Mononuclear cell (primary cell): ENCODE measurements around the gene USP10. TPM values are rescaled to one million over a fixed set of nuclear protein-coding genes. Genes with fewer than 3 reads are reported as not detected.
"Not testable (repeated sequence)": the region's sequence is repeated elsewhere in the genome, so short reads cannot be mapped to it uniquely, and the experiment has no call there.

Experiments used
- H3K27me3 ChIP-seq: 2 replicates; pipeline ENCODE4 v1.6.0; 2011; ENCODE audit warnings: low read length, control low read depth; ENCODE audit not compliant: insufficient read depth
- H3K4me1 ChIP-seq: 2 replicates; pipeline ENCODE4 v1.5.1; 2011; ENCODE audit warnings: mild to moderate bottlenecking, low read length, control low read depth; ENCODE audit not compliant: insufficient read depth
- H3K4me3 ChIP-seq: 2 replicates; pipeline ENCODE4 v1.5.1; 2011; ENCODE audit warnings: mild to moderate bottlenecking, low read length, moderate library complexity
- H3K9me3 ChIP-seq: 2 replicates; pipeline ENCODE4 v1.5.1; 2011; ENCODE audit warnings: low read depth, mild to moderate bottlenecking, control low read depth, low read length
- total RNA-seq: library from RNA; depleted of rRNA; stranded (reverse); fragments of >200 nt; gene quantifications from one replicate; pipeline ENCODE4 v1.2.3, GENCODE V29; 2012

USP10 gene
- total RNA-seq, 1 donor: 141 TPM

DNA sequence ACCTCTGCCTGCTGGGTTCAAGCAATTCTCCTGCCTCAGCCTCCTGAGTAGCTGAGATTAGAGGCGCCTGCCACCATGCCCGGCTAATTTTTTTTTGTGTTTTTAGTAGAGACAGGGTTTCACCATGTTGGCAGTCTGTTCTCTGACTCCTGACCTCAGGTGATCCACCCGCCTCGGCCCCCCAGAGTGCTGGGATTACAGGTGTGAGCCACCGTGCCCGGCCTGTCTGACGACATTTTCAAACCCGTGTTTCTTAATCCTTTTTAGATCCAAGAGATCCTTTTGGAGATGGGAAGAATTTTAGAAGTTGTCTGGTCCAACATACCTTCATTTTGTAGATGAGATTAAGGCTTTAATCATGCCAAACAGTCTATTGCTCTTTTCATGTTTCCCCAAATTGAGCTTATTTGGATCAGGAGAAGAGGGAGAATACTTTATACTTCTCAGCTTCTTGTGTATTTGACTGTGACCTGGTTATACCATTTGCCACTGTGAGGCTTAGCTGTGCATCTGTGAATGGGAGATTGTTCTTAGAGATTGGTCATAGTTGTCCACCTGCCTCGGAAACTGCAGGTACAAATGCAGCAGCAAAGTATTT is 25.8 kb downstream of the USP10 start:
- Histone ChIP-seq H3K4me1 (peaks cover 68% of the 10 kb centered on the region), H3K27me3 (no peaks in the 10 kb centered on the region)

GRCh38 chr16:84726079-84726668 is 26.4 kb downstream of the USP10 start:
- peak overlapping the region; percentile 25 for H3K4me3 ChIP-seq
- no peaks in the 10 kb centered on the region for H3K9me3 ChIP-seq
- H3K4me1 ChIP-seq: peaks cover 74% of the 10 kb centered on the region
- H3K27me3 ChIP-seq: no peaks in the 10 kb centered on the region

More for the DNA sequence above, 25.8 kb downstream of the USP10 start:
- H3K9me3 ChIP-seq: no peaks in the 10 kb centered on the region
- H3K4me3 ChIP-seq: no peak overlapping the region

DNA sequence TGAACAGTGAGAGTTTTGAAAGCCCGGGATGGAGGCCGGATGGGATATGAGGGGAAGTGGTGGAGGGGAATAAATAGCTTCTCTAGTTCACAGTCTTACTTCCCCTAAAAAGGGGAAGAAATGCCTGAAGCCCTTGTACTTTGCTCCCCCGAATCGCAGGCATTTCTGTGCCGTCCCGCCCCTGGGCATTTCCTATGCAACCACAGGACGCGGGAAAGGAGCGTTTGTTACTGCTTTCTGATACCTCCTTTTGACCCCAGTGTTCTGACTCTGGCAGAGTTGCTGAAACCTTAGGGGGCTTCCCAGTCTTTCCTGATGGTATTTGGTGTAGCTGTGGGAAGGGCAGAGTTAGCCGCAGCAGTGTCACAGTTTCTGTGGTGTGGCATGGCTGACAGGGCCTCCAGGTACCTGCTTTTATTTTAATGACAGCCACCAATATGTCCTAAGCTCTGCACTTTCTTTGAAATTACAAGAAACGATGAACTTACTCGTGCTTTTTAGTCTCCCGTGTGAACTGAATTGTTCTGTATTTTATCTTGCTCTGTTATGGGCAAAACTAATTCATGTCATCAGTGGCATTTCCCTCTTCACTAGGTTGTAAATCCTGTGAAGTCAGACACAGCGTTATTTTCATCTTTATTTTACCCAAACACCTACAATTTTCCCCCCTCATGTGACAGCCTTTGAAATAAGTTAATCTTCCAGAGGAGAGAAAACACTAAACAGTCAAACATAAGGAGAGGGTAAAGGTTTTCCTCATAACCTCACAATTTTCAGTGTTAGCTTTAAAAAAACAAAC is 27.1 kb downstream of the USP10 start:
- H3K4me1 ChIP-seq: peaks cover 77% of the 10 kb centered on the region
- H3K4me3 ChIP-seq: peak overlapping the region; percentile 25
- no peaks in the 10 kb centered on the region for H3K27me3 ChIP-seq
- H3K9me3 ChIP-seq: no peaks in the 10 kb centered on the region

DNA sequence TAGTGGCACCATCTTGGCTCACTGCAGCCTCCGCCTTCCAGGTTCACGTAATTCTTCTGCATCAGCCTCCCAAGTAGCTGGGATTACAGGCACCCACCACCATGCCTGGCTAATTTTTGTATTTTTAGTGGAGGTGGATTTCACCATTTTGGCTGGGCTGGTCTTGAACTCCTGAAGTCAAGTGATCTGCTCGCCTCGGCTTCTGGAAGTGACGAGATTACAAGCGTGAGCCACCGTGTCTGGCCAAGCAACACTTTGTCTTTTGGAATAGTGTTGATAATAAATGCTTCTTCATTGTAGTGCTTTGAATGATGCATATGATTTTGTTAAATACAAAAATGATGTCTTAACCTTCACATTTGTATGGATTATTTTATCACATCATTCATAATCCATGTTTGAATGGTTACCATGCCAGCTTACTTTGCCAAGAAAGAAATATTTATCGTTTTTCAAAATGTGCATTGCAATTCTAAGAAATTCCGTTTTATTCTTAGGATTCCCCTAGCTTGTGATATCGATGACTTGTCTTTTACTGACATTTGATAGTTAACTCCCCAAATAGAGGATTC is 29.1 kb downstream of the USP10 start:
- Histone ChIP-seq H3K27me3 (no peaks in the 10 kb centered on the region), H3K4me3 (no peak overlapping the region), H3K4me1 (peaks cover 75% of the 10 kb centered on the region), H3K9me3 (no peaks in the 10 kb centered on the region)

GRCh38 chr16:84729716-84730320 is 30.0 kb downstream of the USP10 start:
- Histone ChIP-seq H3K27me3 (no peaks in the 10 kb centered on the region), H3K9me3 (no peaks in the 10 kb centered on the region), H3K4me3 (no peak overlapping the region), H3K4me1 (peaks cover 69% of the 10 kb centered on the region)

- Histone ChIP-seq H3K9me3 (no peaks in the 10 kb centered on the region), H3K27me3 (no peaks in the 10 kb centered on the region), H3K4me3 (peak overlapping the region; percentile 3), H3K4me1 (peaks cover 62% of the 10 kb centered on the region)
Observed at GRCh38 chr16:84730406-84731106, 30.8 kb downstream of the USP10 start.

GRCh38 chr16:84732332-84732673 is 32.5 kb downstream of the USP10 start:
- H3K9me3 ChIP-seq, H3K27me3 ChIP-seq, H3K4me3 ChIP-seq: not testable (repeated sequence)
- H3K4me1 ChIP-seq: peaks cover 55% of the 10 kb centered on the region

DNA sequence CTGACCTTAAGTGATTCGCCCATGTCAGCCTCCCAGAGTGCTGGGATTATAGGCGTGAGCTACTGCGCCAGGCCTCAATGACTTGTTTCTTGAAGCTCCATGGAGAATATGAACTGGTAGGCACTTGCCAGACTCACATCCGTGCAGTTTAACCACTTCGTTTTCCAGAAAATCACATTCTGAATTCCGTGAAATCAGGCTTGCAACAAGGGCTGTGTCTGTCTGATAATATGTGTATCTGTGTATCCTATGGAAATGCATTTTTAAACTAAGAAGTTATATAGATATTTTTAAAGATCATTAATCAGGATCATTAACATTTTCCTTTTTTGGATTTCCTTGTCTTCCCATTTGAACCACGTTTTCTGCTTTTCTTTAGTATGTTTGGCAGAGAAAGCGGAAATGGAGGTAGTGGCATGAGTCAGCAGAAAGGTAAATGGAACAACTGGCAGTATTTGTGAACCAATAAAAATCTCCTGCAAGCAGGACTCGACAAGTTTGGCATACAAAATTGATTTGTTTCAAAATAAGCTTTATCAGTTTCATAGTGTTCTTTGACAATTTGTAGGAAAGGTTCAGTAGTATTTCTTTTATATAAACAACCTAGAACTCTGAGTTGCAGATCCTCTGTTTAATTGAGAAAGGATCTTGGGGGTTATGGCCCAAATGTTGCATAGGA is 33.0 kb downstream of the USP10 start:
- Histone ChIP-seq H3K9me3 (no peaks in the 10 kb centered on the region), H3K27me3 (no peaks in the 10 kb centered on the region), H3K4me3 (no peak overlapping the region), H3K4me1 (peaks cover 55% of the 10 kb centered on the region)

DNA sequence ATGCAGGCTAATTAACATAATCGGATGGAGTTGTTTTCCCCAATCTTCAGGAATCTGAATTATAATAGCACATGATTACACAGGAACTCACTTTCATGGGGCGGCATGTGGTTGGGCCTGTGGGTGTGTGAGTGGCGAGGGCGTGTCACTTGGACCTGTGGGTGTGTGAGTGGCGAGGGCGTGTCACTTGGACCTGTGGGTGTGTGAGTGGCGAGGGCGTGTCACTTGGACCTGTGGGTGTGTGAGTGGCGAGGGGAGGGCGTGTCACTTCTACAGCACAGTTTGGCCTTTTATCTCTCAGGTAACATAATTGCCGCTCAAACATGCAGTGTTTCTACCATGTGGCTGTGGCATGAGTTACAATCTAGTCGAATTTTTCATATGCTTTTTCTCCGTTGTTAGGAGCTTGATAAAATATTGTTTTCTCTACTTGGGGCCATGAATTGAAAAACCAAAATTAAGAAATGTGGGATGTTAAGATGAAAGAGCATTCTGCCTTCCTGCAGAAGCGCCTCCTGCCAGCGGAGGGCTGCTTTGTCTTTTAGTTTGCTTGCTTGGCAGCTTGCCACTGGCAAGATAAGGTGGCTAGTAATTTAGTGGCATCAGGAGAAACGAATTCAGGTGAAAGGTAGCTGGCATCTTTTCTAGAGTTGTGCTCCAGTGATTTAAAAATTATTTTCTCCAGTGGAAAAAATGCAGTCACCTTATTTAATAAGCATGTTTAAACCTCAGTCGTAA is 36.2 kb downstream of the USP10 start:
- Histone ChIP-seq H3K9me3 (no peaks in the 10 kb centered on the region), H3K4me3 (no peak overlapping the region), H3K4me1 (peaks cover 63% of the 10 kb centered on the region), H3K27me3 (no peaks in the 10 kb centered on the region)

- H3K27me3 ChIP-seq: no peaks in the 10 kb centered on the region
- H3K4me3 ChIP-seq: no peak overlapping the region
- H3K4me1 ChIP-seq: peaks cover 70% of the 10 kb centered on the region
- no peaks in the 10 kb centered on the region for H3K9me3 ChIP-seq
Observed at GRCh38 chr16:84737192-84738011, 37.6 kb downstream of the USP10 start.

DNA sequence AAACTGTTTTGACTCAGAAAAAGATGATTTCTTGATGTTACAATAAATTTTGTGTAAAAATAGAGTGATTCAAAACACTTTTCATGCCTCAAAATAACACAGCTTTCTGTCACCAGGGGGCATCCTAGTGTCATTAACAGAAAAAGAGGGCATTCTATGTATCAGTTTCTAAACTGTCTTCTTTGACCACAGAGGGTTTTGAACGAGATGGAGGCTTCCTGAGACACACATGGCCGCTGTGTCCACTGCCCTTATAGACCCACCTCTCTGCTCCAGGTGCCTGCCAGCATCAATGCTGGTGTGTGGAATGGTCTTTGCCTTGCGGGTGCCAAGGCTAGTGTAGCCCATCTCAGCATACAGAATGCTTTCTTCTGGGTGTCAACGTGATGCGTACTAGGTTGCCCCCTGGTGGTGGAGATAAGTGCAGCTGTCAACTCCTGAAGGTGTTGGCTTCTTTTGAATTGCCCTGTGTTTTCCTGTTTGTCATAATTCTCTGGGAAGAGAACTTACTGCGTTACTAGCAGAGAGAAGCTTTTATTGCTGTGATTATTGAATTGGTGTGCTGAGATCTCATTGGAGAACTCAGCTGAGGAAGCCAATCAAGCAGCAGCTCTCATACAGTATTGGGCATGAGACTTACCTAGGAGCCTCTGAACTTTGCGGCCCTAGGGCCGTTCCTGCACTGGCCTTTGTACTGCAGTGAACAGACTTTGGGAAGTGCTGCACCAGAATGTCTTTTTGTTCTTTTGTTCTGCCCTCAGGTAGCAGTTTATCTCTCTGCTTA is 38.6 kb downstream of the USP10 start:
- Histone ChIP-seq H3K4me1 (peaks cover 72% of the 10 kb centered on the region), H3K27me3 (no peaks in the 10 kb centered on the region), H3K9me3 (no peaks in the 10 kb centered on the region), H3K4me3 (no peak overlapping the region)

DNA sequence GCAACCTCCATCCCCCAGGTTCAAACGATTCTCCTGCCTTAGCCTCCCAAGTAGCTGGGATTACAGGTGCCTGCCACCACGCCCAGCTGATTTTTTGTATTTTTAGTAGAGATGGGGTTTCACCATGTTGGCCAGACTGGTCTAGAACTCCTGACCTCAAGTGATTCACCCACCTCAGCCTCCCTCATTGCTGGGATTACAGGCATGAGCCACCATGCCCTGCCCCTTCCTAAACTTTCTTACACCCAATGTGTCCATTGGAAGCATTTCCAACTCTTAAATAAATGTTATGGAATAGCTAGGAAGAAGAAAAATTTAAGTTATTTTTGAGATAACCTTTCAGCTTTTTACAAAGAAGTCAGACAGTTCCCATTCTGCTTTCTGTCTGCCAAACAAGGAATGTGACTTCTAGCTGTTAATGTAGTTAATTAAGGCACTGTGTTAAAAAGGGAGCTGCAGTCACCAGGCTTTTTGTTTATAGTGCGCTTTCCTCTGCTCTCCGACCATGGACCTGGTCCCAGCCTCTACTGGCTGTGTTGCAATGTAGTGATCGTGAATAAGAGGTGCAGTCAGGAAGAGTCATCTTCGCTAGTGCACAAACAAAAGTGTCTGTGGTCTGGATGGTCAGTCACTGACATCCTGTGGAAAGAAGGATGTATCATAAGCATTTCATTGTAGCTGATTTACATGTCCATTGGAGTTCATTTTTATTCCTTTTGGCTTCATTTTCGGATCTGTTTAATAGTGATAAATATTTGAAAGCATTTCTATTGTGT is 39.7 kb downstream of the USP10 start:
- Histone ChIP-seq H3K9me3 (no peaks in the 10 kb centered on the region), H3K4me1 (peaks cover 72% of the 10 kb centered on the region), H3K27me3 (no peaks in the 10 kb centered on the region)

More for the DNA sequence above, 39.7 kb downstream of the USP10 start:
- no peak overlapping the region for H3K4me3 ChIP-seq
